DOHH2 (cell line): ENCODE data around the gene MVK.

Experiments
- H3F3A ChIP-seq: fragments of 200-600 bp; sonication (generic), shearing (Covaris generic); 2 replicates; pipeline ENCODE4 v1.6.0; 2016; ENCODE audit warnings: antibody characterized with exemption, mild to moderate bottlenecking; ENCODE audit not compliant: control insufficient read depth, insufficient read depth
- H3K27ac ChIP-seq: fragments of 200-600 bp; sonication (generic); 2 replicates; pipeline ENCODE4 v1.5.1; 2014; ENCODE audit warnings: low read depth, mild to moderate bottlenecking, low read length, moderate library complexity
- H3K27me3 ChIP-seq: fragments of 200-600 bp; sonication (generic); 2 replicates; pipeline ENCODE4 v1.6.1; 2014; ENCODE audit warnings: mild to moderate bottlenecking, low read length, mixed read lengths; ENCODE audit not compliant: control insufficient read depth
- H3K36me3 ChIP-seq: fragments of 200-600 bp; sonication (generic); 2 replicates; pipeline ENCODE4 v1.6.1; 2014; ENCODE audit warnings: mild to moderate bottlenecking, low read length, moderate library complexity, mixed read lengths; ENCODE audit not compliant: control insufficient read depth
- H3K4me1 ChIP-seq: fragments of 200-600 bp; sonication (generic); 2 replicates; pipeline ENCODE4 v1.6.1; 2014; ENCODE audit warnings: mild to moderate bottlenecking, low read length, mixed read lengths; ENCODE audit not compliant: control insufficient read depth
- H3K4me2 ChIP-seq: fragments of 200-600 bp; sonication (generic); 2 replicates; pipeline ENCODE4 v1.6.0; 2014; ENCODE audit warnings: mild to moderate bottlenecking, low read length, moderate library complexity
- H3K4me3 ChIP-seq: fragments of 200-600 bp; sonication (generic); 2 replicates; pipeline ENCODE4 v1.5.1; 2014; ENCODE audit warnings: mild to moderate bottlenecking, low read length, mixed read lengths
- H3K79me2 ChIP-seq: fragments of 200-600 bp; sonication (generic); 2 replicates; pipeline ENCODE4 v1.6.1; 2014; ENCODE audit warnings: mild to moderate bottlenecking, low read length, mixed read lengths; ENCODE audit not compliant: control insufficient read depth
- H3K9me2 ChIP-seq: fragments of 200-600 bp; sonication (generic); replicated peaks from 2 replicates; pipeline ENCODE4 v1.6.1; 2014; ENCODE audit warnings: mild to moderate bottlenecking, low read length, mixed read lengths; ENCODE audit not compliant: control insufficient read depth
- H3K9me3 ChIP-seq: fragments of 200-600 bp; sonication (generic); 2 replicates; pipeline ENCODE4 v1.6.1; 2014; ENCODE audit warnings: antibody characterized with exemption, low read length, mixed read lengths; ENCODE audit not compliant: control insufficient read depth, insufficient read depth
- H4K20me1 ChIP-seq: fragments of 200-600 bp; sonication (generic); 2 replicates; pipeline ENCODE4 v1.6.0; 2014; ENCODE audit warnings: low read depth, mild to moderate bottlenecking, antibody characterized with exemption, low read length, moderate library complexity; ENCODE audit not compliant: control insufficient read depth, insufficient read depth
- CTCF ChIP-seq: fragments of 200-600 bp; sonication (generic); IDR thresholded peaks from one replicate; pipeline ENCODE4 v1.5.1; 2014; ENCODE audit warnings: antibody characterized with exemption, mild to moderate bottlenecking, low read depth, low read length; ENCODE audit not compliant: poor library complexity, severe bottlenecking
- EZH2phosphoT487 ChIP-seq: fragments of 200-600 bp; sonication (generic); IDR thresholded peaks from 2 replicates; pipeline ENCODE4 v1.6.1; 2017; ENCODE audit warnings: borderline replicate concordance, mild to moderate bottlenecking, antibody characterized with exemption, low read length, moderate library complexity, mixed read lengths

MVK gene

GRCh38 chr12:109553906-109554500, 19.6 kb upstream of the MVK start:
- no peak overlapping the region for H3K4me3 ChIP-seq
- H3F3A ChIP-seq: no peaks in the 10 kb centered on the region
- H3K9me2 ChIP-seq: no peaks in the 10 kb centered on the region
- no peak overlapping the region for H3K27ac ChIP-seq
- H4K20me1 ChIP-seq: no peaks in the 10 kb centered on the region
- no peaks in the 10 kb centered on the region for H3K4me1 ChIP-seq
- no peaks in the 10 kb centered on the region for H3K27me3 ChIP-seq
- no peaks in the 10 kb centered on the region for H3K9me3 ChIP-seq
- H3K79me2 ChIP-seq: no peaks in the 10 kb centered on the region
- no peak for TF ChIP-seq CTCF
- no peak for TF ChIP-seq EZH2phosphoT487
- no peak overlapping the region for H3K4me2 ChIP-seq
- H3K36me3 ChIP-seq: 0 out of 2 replicates have a peak, but pooled peaks cover 3% of the 10 kb centered on the region

GRCh38 chr12:109554761-109555160, 18.8 kb upstream of the MVK start:
- TF ChIP-seq CTCF: no peak
- no peak for TF ChIP-seq EZH2phosphoT487
- Histone ChIP-seq H4K20me1 (no peaks in the 10 kb centered on the region), H3K9me3 (no peaks in the 10 kb centered on the region), H3K36me3 (0 out of 2 replicates have a peak, but pooled peaks cover 3% of the 10 kb centered on the region), H3K79me2 (no peaks in the 10 kb centered on the region), H3K4me2 (no peak overlapping the region), H3F3A (no peaks in the 10 kb centered on the region), H3K4me1 (no peaks in the 10 kb centered on the region), H3K4me3 (no peak overlapping the region), H3K27me3 (no peaks in the 10 kb centered on the region), H3K27ac (no peak overlapping the region), H3K9me2 (no peaks in the 10 kb centered on the region)

GRCh38 chr12:109555431-109556315, 17.9 kb upstream of the MVK start:
- no peak overlapping the region for H3K4me2 ChIP-seq
- no peaks in the 10 kb centered on the region for H3K79me2 ChIP-seq
- H4K20me1 ChIP-seq: no peaks in the 10 kb centered on the region
- TF ChIP-seq EZH2phosphoT487: no peak
- TF ChIP-seq CTCF: no peak
- H3K4me1 ChIP-seq: no peaks in the 10 kb centered on the region
- no peaks in the 10 kb centered on the region for H3K9me3 ChIP-seq
- no peaks in the 10 kb centered on the region for H3K9me2 ChIP-seq
- 0 out of 2 replicates have a peak, but pooled peaks cover 3% of the 10 kb centered on the region for H3K36me3 ChIP-seq
- no peak overlapping the region for H3K27ac ChIP-seq
- H3K4me3 ChIP-seq: no peak overlapping the region
- H3F3A ChIP-seq: no peaks in the 10 kb centered on the region
- H3K27me3 ChIP-seq: no peaks in the 10 kb centered on the region
